Measurements from ENCODE around the gene PRSS38.

DNA sequence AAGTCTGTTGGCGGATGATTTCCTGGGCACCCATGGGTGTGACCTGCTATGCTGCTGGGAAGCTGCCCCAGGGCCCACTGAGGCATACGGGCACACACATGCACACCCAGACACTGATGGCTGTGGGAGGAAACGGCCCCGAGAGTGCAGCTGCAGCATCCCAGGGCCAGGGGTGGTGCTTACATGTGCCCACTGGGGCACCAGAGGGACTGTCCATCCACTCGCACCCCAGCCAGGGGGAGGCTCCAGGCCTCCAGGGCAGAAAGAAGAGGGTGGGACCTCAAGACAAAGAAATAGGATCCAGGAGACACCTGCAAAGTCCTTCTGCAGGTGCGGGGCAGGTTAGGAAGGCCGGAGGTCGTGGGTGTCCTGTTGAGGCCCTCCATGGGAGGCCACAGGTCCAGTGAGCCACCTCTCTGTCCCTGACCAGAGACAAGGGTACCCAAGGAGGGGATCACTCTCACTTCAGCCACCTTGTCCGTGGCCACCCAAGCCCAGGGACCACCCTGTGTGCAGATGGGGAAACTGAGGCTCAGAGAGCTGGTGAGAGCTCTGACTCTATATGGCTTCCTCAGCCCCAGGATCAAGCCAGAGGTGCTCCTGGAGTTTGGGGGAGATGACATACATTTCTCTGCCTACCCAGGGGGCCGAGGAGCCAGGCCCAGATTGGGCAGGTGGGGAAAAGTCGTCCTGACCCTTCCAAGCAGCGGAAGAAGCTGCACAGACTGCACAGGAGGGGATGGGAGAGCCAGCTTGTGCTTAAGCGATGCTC is 75.2 kb downstream of the PRSS38 start:
- TF ChIP-seq, protein P1, sequence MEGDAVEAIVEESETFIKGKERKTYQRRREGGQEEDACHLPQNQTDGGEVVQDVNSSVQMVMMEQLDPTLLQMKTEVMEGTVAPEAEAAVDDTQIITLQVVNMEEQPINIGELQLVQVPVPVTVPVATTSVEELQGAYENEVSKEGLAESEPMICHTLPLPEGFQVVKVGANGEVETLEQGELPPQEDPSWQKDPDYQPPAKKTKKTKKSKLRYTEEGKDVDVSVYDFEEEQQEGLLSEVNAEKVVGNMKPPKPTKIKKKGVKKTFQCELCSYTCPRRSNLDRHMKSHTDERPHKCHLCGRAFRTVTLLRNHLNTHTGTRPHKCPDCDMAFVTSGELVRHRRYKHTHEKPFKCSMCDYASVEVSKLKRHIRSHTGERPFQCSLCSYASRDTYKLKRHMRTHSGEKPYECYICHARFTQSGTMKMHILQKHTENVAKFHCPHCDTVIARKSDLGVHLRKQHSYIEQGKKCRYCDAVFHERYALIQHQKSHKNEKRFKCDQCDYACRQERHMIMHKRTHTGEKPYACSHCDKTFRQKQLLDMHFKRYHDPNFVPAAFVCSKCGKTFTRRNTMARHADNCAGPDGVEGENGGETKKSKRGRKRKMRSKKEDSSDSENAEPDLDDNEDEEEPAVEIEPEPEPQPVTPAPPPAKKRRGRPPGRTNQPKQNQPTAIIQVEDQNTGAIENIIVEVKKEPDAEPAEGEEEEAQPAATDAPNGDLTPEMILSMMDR (IDR thresholded peaks at IDR 0.05 in 2 of 3, conservative IDR thresholded peaks at IDR 0.05 in 1 of 3; ENCODE audit: borderline replicate concordance in 1 of 3, insufficient read depth in 1 of 3, low read depth in 2 of 3, low read length in 2 of 3) = no peak
- TF ChIP-seq, protein P2, sequence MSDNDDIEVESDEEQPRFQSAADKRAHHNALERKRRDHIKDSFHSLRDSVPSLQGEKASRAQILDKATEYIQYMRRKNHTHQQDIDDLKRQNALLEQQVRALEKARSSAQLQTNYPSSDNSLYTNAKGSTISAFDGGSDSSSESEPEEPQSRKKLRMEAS (IDR thresholded peaks at IDR 0.05) = no peak
- TF ChIP-seq EZH2 (IDR thresholded peaks at IDR 0.05) = no peak
